ENCODE data around the gene SREBF2. TPM values are rescaled to one million over a fixed set of nuclear protein-coding genes. Genes with fewer than 3 reads are reported as not detected.

Gene SREBF2
- 179 TPM for polyA plus RNA-seq (2013, experiment 1 of 2)
- polyA plus RNA-seq (2013, experiment 2 of 2), result 160 TPM

DNA sequence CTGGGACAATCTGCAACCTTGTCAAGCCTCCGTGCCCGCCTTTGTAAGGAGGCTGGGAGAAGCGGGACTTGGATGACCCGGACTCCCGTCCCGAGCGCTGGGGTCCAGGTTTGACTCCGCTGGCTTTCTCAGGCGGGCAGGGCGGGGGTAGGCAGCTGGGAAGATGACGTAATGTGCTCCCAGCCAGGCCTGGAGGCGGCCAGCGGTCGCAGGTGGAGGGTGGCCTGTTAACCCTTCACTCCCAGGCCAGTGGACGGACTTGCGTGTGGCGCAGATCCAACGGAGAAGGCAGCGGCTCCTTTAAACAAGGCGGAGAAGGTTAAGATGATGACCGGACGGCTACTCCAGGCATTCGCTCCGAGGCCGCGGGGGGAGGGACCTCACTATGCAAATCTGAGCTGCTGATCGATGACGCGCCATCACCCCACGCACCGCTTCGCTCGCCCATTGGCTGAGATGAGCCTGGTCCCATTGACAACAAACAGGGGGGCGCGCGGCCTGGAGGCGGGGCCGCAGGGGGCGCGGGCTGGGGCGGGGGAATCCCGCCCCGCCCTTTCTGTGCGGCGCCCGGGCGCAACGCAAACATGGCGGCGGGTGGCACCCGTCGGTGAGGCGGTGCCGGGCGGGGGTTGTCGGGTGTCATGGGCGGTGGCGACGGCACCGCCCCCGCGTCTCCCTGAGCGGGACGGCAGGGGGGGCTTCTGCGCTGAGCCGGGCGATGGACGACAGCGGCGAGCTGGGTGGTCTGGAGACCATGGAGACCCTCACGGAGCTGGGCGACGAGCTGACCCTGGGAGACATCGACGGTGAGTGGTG is at the start of gene SREBF2:
SREBF2 (plus strand) TSS at position 553 of the 816 bp plus-strand sequence; CDS start at position 719, 166 bp downstream.
- peaks cover 8% of the 10 kb centered on the region for H3K4me1 ChIP-seq (ENCODE audit: control insufficient read depth, insufficient read depth, low read length, poor library complexity, severe bottlenecking)
- WGBS, 2 experiments (ENCODE audit: insufficient coverage in 2 of 2), result 0 to 1% methylated on average over 61 to 62 of the region's 75 CpGs

GRCh38 chr22:41787331-41787730 is 45.6 kb upstream of the SREBF2 start:
- no peaks in the 10 kb centered on the region for H3K9me3 ChIP-seq (ENCODE audit: control insufficient read depth, low read length)
- H3K27ac ChIP-seq (ENCODE audit: low read depth, low read length, severe bottlenecking), result no peak overlapping the region
- no peaks in the 10 kb centered on the region for H3K36me3 ChIP-seq (ENCODE audit: control insufficient read depth, insufficient read depth, low read length)
- H3K4me3 ChIP-seq (ENCODE audit: extremely low read depth, insufficient read depth, low read length, poor library complexity, severe bottlenecking), result no peak overlapping the region
- no peaks in the 10 kb centered on the region for H3K4me1 ChIP-seq (ENCODE audit: control insufficient read depth, insufficient read depth, low read length, poor library complexity, severe bottlenecking)
- no CpG with 5 or more reads among the region's 2 CpGs for WGBS, 2 experiments (ENCODE audit: insufficient coverage in 2 of 2)

More for the DNA sequence above, at the start of gene SREBF2:
- Histone ChIP-seq H3K27ac (ENCODE audit: low read depth, low read length, severe bottlenecking) (peak within 1 kb of the TSS; percentile 97), H3K36me3 (ENCODE audit: control insufficient read depth, insufficient read depth, low read length) (peaks cover 36% of the 10 kb centered on the region), H3K4me3 (ENCODE audit: extremely low read depth, insufficient read depth, low read length, poor library complexity, severe bottlenecking) (peak within 1 kb of the TSS; percentile 85), H3K9me3 (ENCODE audit: control insufficient read depth, low read length) (no peaks in the 10 kb centered on the region)

DNA sequence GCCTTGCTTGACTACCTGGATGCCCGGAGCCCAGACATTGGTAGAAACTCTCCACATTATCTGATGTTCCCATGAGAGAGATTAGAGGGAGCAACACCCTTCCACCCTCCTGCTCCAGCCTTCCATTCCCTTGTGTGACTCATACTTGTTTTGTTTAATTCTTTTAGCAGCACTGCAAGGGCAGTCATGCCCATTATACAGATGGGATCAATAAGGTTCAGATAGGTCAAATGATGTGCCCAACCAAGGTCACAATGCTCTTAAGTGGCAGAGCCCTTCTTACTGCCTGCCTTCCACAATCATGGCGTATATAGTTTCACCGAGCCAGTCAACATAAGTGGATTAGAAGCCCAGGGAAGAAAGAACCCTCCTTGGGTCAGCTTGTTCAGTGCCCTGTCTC is 39.0 kb upstream of the SREBF2 start:
- no peaks in the 10 kb centered on the region for H3K36me3 ChIP-seq (ENCODE audit: control insufficient read depth, insufficient read depth, low read length)
- H3K27ac ChIP-seq (ENCODE audit: low read depth, low read length, severe bottlenecking), result no peak overlapping the region
- H3K4me3 ChIP-seq (ENCODE audit: extremely low read depth, insufficient read depth, low read length, poor library complexity, severe bottlenecking), result no peak overlapping the region
- 100% methylated on average over 2 to 3 of the region's 3 CpGs for WGBS, 2 experiments (ENCODE audit: insufficient coverage in 2 of 2)
- no peaks in the 10 kb centered on the region for H3K4me1 ChIP-seq (ENCODE audit: control insufficient read depth, insufficient read depth, low read length, poor library complexity, severe bottlenecking)
- no peaks in the 10 kb centered on the region for H3K9me3 ChIP-seq (ENCODE audit: control insufficient read depth, low read length)

DNA sequence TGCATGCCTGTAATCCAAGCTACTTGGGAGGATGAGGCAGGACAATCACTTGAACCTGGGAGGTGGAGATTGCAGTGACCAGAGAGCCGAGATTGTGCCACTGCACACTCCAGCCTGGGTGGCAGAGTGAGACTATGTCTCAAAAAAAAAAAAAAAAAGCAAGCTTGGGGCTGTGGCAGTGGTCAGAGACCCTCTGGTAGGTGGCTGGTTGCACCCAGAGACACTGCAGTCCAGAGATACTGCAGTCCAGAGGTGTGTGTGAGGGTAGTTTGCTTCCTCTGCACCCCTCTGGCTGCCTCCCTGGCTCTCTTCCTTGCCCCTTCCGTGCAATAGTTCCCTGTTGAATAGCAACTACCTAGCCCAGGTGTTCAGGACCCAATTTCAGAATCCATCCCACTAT is 34.2 kb upstream of the SREBF2 start:
- WGBS, 2 experiments (ENCODE audit: insufficient coverage in 2 of 2), result 100% methylated on average over 1 to 2 of the region's 2 CpGs
- Histone ChIP-seq H3K27ac (ENCODE audit: low read depth, low read length, severe bottlenecking) (no peak overlapping the region), H3K9me3 (ENCODE audit: control insufficient read depth, low read length) (no peaks in the 10 kb centered on the region), H3K36me3 (ENCODE audit: control insufficient read depth, insufficient read depth, low read length) (no peaks in the 10 kb centered on the region), H3K4me1 (ENCODE audit: control insufficient read depth, insufficient read depth, low read length, poor library complexity, severe bottlenecking) (no peaks in the 10 kb centered on the region), H3K4me3 (ENCODE audit: extremely low read depth, insufficient read depth, low read length, poor library complexity, severe bottlenecking) (no peak overlapping the region)

DNA sequence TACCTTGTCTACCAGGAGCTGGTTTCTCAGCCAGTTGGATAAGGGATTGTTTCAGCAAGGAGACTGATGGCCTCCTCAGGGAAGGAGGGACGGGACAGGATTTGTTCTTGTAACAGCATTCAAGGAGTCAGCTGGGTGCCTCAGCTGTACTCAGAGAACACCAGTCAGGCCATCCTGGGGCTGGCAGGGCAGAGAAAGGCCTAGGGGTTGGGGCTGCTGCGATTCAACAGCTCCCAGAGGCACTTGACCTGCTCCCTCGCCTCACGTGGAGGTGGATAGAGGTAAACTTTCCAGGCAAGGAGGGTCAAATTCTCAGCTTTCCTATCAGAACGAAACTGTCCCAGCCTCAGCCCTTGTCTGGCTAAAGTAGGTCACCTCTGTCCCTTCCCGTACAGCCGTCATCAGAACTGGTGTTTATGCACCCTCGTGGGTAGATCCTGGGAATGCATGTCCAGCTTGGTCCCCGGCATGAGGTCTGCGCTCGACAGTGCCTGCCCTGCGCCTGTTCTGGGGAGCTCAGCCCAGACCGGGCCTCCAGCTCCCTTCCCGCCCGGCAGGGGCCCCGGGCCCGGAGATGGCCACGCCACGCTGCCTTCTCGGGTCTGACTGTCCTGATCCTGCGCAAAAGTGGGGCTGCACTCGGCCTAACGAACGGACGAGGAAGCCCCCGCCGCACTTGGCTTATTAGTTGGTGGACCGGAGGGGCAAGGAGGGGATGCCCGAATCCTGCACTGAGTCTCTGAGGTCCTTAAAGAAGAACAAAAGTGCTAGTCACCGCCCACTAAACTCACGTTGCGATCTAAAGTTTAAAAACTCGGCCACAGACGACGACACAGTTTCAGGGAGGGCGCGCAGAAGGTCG is 33.2 kb upstream of the SREBF2 start:
- peaks cover 5% of the 10 kb centered on the region for H3K36me3 ChIP-seq (ENCODE audit: control insufficient read depth, insufficient read depth, low read length)
- H3K4me3 ChIP-seq (ENCODE audit: extremely low read depth, insufficient read depth, low read length, poor library complexity, severe bottlenecking), result peak overlapping the region; percentile 75
- WGBS, 2 experiments (ENCODE audit: insufficient coverage in 2 of 2), result 71 to 81% methylated on average over 38 of the region's 38 CpGs

DNA sequence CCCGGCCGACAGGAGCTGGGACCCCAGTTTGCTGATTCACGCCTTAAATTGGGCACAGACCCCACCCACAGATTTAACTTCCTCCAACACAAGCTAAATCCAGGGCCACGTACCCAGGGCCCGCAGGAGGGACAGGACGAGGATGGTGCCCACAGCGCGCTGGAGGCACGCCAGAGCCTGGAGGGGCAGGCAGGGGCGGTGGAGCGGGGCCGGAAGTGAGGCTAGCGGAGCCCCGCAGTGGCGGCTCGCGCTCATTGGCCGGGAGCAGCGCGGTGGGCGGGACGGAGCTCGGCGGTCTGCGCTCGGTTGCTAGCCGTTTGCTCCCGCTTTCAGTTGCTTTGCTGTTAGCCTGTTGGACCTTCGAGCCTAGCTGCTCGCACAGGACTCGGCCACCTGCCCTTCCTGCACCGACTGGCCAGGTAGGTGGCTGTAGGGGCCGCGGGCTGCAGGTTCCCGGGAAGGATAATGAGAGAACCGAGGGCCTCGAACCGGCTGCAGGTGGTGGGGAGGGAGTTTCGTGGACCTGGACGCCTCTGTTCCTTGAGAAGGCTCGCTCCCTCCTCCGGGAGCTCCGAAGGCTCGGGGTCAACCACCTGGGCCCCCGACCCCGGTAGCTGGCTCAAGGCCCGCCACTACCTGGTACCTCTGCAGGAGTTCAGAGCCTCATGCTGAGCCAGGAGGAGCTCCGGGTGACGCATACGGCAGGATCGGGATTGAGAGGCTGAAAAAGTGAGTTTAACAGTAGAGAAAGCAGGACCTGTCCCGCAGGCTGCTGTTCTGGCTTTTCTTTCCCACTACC is 32.4 kb upstream of the SREBF2 start, which contains the start of gene CCDC134:
CCDC134 (plus strand) TSS at position 332 of the 799 bp plus-strand sequence. CDS start 8,212 bp downstream, outside the sequence.
- H3K36me3 ChIP-seq (ENCODE audit: control insufficient read depth, insufficient read depth, low read length), result peaks cover 5% of the 10 kb centered on the region
- peak within 1 kb of the TSS; percentile 75 for H3K4me3 ChIP-seq (ENCODE audit: extremely low read depth, insufficient read depth, low read length, poor library complexity, severe bottlenecking)
- WGBS, 2 experiments (ENCODE audit: insufficient coverage in 2 of 2), result 1 to 2% methylated on average over 40 to 49 of the region's 52 CpGs
- peak within 1 kb of the TSS; percentile 55 for H3K27ac ChIP-seq (ENCODE audit: low read depth, low read length, severe bottlenecking)
- H3K9me3 ChIP-seq (ENCODE audit: control insufficient read depth, low read length), result no peaks in the 10 kb centered on the region
- H3K4me1 ChIP-seq (ENCODE audit: control insufficient read depth, insufficient read depth, low read length, poor library complexity, severe bottlenecking), result no peaks in the 10 kb centered on the region

More for the DNA sequence above, 33.2 kb upstream of the SREBF2 start:
- Histone ChIP-seq H3K27ac (ENCODE audit: low read depth, low read length, severe bottlenecking) (peak overlapping the region; percentile 49), H3K9me3 (ENCODE audit: control insufficient read depth, low read length) (no peaks in the 10 kb centered on the region), H3K4me1 (ENCODE audit: control insufficient read depth, insufficient read depth, low read length, poor library complexity, severe bottlenecking) (no peaks in the 10 kb centered on the region)

GRCh38 chr22:41801147-41801819 is 31.6 kb upstream of the SREBF2 start:
- 27 to 43% methylated on average over 2 to 3 of the region's 4 CpGs for WGBS, 2 experiments (ENCODE audit: insufficient coverage in 2 of 2)
- Histone ChIP-seq H3K27ac (ENCODE audit: low read depth, low read length, severe bottlenecking) (no peak overlapping the region), H3K4me3 (ENCODE audit: extremely low read depth, insufficient read depth, low read length, poor library complexity, severe bottlenecking) (peak overlapping the region; percentile 75), H3K4me1 (ENCODE audit: control insufficient read depth, insufficient read depth, low read length, poor library complexity, severe bottlenecking) (no peaks in the 10 kb centered on the region), H3K9me3 (ENCODE audit: control insufficient read depth, low read length) (no peaks in the 10 kb centered on the region), H3K36me3 (ENCODE audit: control insufficient read depth, insufficient read depth, low read length) (peaks cover 5% of the 10 kb centered on the region)

DNA sequence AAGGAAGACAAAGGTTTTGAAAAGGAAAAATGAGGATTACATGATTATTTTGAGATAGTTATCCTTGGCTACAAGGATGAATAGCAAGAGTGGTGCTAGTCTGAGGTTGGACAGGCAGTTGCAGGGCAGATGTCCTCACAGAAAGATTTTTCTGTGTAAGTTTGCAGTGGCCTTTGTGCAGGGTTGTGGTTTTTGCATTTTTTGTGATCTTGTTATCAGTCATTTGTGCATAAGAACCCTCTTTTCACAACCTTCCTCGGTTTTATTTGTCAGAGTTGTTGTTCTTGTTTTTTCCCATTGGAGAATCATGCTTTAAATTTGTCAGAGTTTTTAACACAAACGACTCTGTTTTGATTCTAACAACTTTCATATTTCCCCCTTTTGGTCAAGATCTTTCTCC is 31.0 kb upstream of the SREBF2 start:
- 100% methylated on average over 1 of the region's 2 CpGs; no CpG with 5 or more reads in 1 of the 2 experiments for WGBS, 2 experiments (ENCODE audit: insufficient coverage in 2 of 2)
- H3K4me1 ChIP-seq (ENCODE audit: control insufficient read depth, insufficient read depth, low read length, poor library complexity, severe bottlenecking), result no peaks in the 10 kb centered on the region
- peaks cover 5% of the 10 kb centered on the region for H3K36me3 ChIP-seq (ENCODE audit: control insufficient read depth, insufficient read depth, low read length)
- H3K27ac ChIP-seq (ENCODE audit: low read depth, low read length, severe bottlenecking), result no peak overlapping the region
- H3K9me3 ChIP-seq (ENCODE audit: control insufficient read depth, low read length), result no peaks in the 10 kb centered on the region
- no peak overlapping the region for H3K4me3 ChIP-seq (ENCODE audit: extremely low read depth, insufficient read depth, low read length, poor library complexity, severe bottlenecking)

- no peaks in the 10 kb centered on the region for H3K4me1 ChIP-seq (ENCODE audit: control insufficient read depth, insufficient read depth, low read length, poor library complexity, severe bottlenecking)
- H3K9me3 ChIP-seq (ENCODE audit: control insufficient read depth, low read length), result no peaks in the 10 kb centered on the region
- H3K4me3 ChIP-seq (ENCODE audit: extremely low read depth, insufficient read depth, low read length, poor library complexity, severe bottlenecking), result no peak overlapping the region
- peaks cover 8% of the 10 kb centered on the region for H3K36me3 ChIP-seq (ENCODE audit: control insufficient read depth, insufficient read depth, low read length)
- H3K27ac ChIP-seq (ENCODE audit: low read depth, low read length, severe bottlenecking), result no peak overlapping the region
Observed at GRCh38 chr22:41805639-41806038, 27.3 kb upstream of the SREBF2 start.

DNA sequence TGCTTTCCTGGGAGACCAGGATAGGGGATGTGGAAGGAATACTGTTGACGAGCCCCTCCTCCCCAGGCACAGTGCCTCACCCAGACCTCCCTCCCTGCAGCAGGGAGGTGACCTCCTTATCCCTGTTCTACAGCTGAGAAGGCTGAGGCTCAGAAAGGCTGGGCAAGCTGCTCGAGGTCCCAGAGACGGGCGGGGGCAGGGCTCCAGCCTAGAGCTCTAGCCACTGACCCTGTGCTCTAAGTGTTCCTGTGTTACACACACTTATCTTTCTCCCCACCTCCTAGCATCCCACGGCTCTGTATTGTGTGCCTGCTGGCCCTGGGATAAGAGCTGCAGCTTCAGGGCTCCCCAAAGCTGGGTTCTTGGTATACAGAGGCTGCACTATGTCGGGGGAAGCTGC is 24.5 kb upstream of the SREBF2 start:
- Histone ChIP-seq H3K27ac (ENCODE audit: low read depth, low read length, severe bottlenecking) (no peak overlapping the region), H3K9me3 (ENCODE audit: control insufficient read depth, low read length) (no peaks in the 10 kb centered on the region), H3K36me3 (ENCODE audit: control insufficient read depth, insufficient read depth, low read length) (peaks cover 25% of the 10 kb centered on the region), H3K4me1 (ENCODE audit: control insufficient read depth, insufficient read depth, low read length, poor library complexity, severe bottlenecking) (no peaks in the 10 kb centered on the region), H3K4me3 (ENCODE audit: extremely low read depth, insufficient read depth, low read length, poor library complexity, severe bottlenecking) (no peak overlapping the region)
- 94 to 100% methylated on average over 2 to 5 of the region's 6 CpGs for WGBS, 2 experiments (ENCODE audit: insufficient coverage in 2 of 2)

All from mesodermal cell (in vitro differentiated cells).